Brain microvascular endothelial cell (primary cell): ENCODE measurements around the gene CHIT1.
A peak's percentile ranks its signal among the peaks of the same experiment; 100 is the strongest.

ENCODE experiments used
- DNase-seq: peaks from one replicate; pipeline ENCODE4 v3.0.0-alpha.2; 2020
- H3K27ac ChIP-seq: fragments of 250-450 bp; sonication (Bioruptor Pico); 2 replicates; pipeline ENCODE4 v1.5.1; 2020; ENCODE audit warnings: mild to moderate bottlenecking, moderate library complexity
- H3K27me3 ChIP-seq: fragments of 250-450 bp; sonication (Bioruptor Pico); replicated peaks from 2 replicates; pipeline ENCODE4 v1.5.1; 2020; ENCODE audit warnings: mild to moderate bottlenecking
- H3K36me3 ChIP-seq: fragments of 250-450 bp; sonication (Bioruptor Pico); replicated peaks from 2 replicates; pipeline ENCODE4 v1.5.1; 2020; ENCODE audit warnings: mild to moderate bottlenecking
- H3K4me3 ChIP-seq: 2 replicates; pipeline ENCODE4 v1.5.1; 2011; ENCODE audit warnings: low read depth, mild to moderate bottlenecking, control low read depth, low read length, moderate library complexity
- in situ Hi-C: cut with HindIII; loops from 2 replicates; pipeline ENCODE4 v1.10.0; 2017; ENCODE audit warnings: low sequenced_read_pairs, low pct_ligation_motif_present
- TF ChIP-seq, protein P1 (sequence below): IDR thresholded peaks from 2 replicates; pipeline ENCODE4 v1.5.1; 2011; ENCODE audit warnings: low read depth, mild to moderate bottlenecking, moderate library complexity, low read length, control low read depth, inconsistent platforms; ENCODE audit errors: missing control alignments

CHIT1 gene

DNA sequence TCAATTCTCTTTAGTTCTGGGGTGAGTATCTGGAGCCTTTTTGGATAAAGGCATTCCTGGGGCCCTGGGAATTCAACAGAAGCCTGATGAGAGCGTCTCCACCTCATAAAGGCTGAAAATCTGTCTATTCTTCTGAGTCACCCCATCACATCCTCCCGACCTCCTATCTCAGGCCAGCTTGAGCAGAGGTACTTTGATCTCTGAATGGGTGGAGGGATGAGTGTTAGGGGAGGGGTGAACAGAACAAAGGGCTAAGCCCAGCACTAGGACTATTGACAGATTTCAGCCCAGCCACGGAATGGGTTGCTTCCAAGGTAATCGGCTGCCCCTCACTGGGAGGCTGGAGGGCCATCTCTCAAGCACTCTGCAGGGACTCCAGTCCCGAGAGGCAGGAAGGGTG lies 51.4 kb downstream of the CHIT1 start:
- no peak overlapping the region for H3K27ac ChIP-seq
- TF ChIP-seq, protein P1, sequence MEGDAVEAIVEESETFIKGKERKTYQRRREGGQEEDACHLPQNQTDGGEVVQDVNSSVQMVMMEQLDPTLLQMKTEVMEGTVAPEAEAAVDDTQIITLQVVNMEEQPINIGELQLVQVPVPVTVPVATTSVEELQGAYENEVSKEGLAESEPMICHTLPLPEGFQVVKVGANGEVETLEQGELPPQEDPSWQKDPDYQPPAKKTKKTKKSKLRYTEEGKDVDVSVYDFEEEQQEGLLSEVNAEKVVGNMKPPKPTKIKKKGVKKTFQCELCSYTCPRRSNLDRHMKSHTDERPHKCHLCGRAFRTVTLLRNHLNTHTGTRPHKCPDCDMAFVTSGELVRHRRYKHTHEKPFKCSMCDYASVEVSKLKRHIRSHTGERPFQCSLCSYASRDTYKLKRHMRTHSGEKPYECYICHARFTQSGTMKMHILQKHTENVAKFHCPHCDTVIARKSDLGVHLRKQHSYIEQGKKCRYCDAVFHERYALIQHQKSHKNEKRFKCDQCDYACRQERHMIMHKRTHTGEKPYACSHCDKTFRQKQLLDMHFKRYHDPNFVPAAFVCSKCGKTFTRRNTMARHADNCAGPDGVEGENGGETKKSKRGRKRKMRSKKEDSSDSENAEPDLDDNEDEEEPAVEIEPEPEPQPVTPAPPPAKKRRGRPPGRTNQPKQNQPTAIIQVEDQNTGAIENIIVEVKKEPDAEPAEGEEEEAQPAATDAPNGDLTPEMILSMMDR, result no peak
- in situ Hi-C loops, result no loop called here
- no peak overlapping the region for H3K4me3 ChIP-seq
- DNase-seq, result peak; percentile 6
- H3K36me3 ChIP-seq, result no peaks in the 10 kb centered on the region
- no peaks in the 10 kb centered on the region for H3K27me3 ChIP-seq

DNA sequence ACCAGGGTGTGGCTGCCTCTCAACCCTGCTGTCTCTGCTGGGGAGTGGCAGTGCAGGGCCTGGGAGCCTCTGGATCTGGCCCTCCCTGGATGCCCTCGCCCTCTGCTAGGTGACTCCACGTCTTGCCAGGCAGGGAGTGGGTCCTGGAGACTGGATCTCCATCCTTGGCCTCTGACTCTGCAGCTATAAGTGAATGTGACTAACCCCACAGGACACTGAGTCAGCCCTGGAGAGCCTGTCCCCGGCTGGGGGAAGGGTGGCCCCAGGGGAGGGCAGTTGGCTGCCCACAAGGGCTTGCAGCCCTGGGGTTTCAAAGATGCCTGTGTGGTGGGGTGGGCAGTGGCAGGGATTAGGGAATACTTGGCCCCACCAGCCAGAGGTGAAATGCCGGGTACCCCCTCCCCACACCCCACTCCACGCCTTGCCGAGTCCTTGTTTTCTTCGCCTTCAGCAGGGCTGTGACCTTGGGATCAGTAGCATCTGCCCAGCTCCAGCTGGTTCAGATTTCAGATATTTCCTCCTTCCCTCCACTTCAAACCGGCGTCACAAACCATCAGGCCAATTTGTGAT lies 51.9 kb downstream of the CHIT1 start:
- peak; percentile 10 for DNase-seq
- H3K4me3 ChIP-seq, result no peak overlapping the region
- in situ Hi-C loops, result no loop called here
- no peak overlapping the region for H3K27ac ChIP-seq
- H3K36me3 ChIP-seq, result no peaks in the 10 kb centered on the region
- TF ChIP-seq, protein P1, result no peak
- no peaks in the 10 kb centered on the region for H3K27me3 ChIP-seq

DNA sequence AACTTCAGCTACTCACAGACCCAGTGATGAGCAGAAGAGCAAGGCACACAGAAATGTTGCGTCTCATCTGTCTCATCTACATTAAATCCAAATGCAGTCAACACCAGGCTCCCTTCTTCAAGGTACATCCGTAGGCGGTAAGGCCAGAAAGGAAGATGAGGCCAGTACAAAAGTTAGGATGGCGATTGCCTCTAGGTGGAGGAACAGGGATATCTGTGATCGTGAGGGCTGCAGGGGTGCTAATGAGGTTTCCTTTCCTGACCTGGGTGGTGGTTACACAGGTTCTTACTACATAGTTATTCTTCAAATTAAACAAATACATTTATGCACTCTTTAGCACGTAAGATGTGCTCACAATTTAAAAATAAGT lies 52.5 kb downstream of the CHIT1 start:
- no peaks in the 10 kb centered on the region for H3K36me3 ChIP-seq
- in situ Hi-C loops, result no loop called here
- no peak for DNase-seq
- H3K4me3 ChIP-seq, result no peak overlapping the region
- no peak overlapping the region for H3K27ac ChIP-seq
- no peaks in the 10 kb centered on the region for H3K27me3 ChIP-seq
- TF ChIP-seq, protein P1, result no peak

DNA sequence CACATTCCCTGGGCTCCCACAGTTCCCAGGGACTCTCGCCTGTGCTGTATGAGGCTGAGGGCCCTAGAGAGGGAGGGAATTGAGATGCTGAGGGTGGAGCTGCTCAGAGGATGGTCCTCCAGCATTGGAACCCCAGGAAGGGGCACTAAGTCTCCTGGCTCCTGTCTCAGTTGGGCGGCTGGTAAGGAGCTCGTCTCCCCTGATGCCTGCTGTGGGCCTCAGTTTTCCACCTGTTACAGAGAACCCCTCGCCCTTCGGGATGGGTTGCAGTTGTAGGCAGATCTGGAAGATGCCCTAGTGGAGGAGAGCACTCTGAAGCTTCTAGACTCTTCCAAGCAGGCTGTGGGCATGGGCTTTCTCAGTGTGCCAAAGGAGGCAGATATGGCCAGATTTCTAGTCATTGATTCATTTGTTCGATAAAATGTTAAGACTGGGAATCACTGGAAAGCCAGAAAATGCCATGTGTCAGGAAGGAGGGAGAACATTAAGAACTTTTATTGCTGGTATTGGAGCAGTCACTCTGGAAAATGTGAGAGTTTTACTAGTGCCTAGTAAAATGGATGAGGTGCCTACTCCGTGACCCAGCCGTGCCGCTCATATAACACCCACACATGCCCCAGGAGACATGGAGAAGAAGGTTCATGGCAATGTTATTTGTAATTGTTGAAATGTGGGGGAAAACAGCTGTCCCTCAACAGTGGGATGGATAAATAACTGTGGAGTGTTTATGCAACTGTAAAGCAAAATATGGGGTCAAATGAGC lies 53.0 kb downstream of the CHIT1 start:
- Histone ChIP-seq H3K36me3 (no peaks in the 10 kb centered on the region), H3K27me3 (no peaks in the 10 kb centered on the region), H3K4me3 (no peak overlapping the region), H3K27ac (no peak overlapping the region)
- in situ Hi-C loops, result no loop called here
- TF ChIP-seq, protein P1, result no peak
- DNase-seq, result no peak

DNA sequence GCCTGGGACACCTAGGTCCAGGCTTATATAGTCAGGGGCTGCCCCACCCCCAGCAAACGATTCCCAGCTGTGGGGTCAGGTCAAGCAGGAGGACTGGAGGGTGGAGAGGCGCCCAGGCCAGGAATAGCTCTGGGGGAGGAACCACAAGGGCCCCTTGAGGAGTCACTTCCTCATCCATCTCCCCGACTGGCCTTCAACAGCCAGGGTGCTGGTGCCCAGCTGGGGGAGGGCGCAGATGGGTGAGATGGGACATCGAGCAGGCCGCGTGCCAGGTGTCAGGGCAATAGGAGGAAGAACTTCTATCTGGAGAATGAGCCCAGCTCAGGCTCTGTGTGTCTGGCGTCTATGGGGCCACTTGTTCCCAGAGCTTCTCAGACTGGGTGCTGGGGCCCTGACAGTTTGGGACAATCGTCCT lies 53.6 kb downstream of the CHIT1 start:
- H3K27me3 ChIP-seq, result no peaks in the 10 kb centered on the region
- H3K27ac ChIP-seq, result no peak overlapping the region
- in situ Hi-C loops, result no loop called here
- no peak overlapping the region for H3K4me3 ChIP-seq
- DNase-seq, result no peak
- H3K36me3 ChIP-seq, result no peaks in the 10 kb centered on the region
- TF ChIP-seq, protein P1, result no peak
